Tibial artery (tissue), 4 donors: ENCODE measurements around the gene CAPZB.

ENCODE experiments used
- DNase-seq, 2 donors: peaks; one replicate each; pipeline ENCODE4 v3.0.0-alpha.2; 2019
- H3K27ac ChIP-seq, 2 donors: fragments of 200-600 bp; sonication (generic) in 1 of 2; 1 replicate in 1 of 2; 2 replicates in 1 of 2; pipeline ENCODE4 v1.5.1; 2018 to 2019; ENCODE audit warnings: mild to moderate bottlenecking in 1 of 2
- H3K27me3 ChIP-seq, 2 donors: fragments of 200-600 bp; sonication (generic) in 1 of 2; one replicate each; pipeline versions ENCODE4 v1.5.1 to v1.6.0; 2016 to 2019
- H3K36me3 ChIP-seq, 3 donors: fragments of 200-600 bp; sonication (generic) in 2 of 3; one replicate each; pipeline ENCODE4 v1.5.1; 2016 to 2019; ENCODE audit warnings: mild to moderate bottlenecking in 2 of 3
- H3K4me1 ChIP-seq, 4 donors: fragments of 200-600 bp; sonication (generic) in 2 of 4; 1 replicate in 3 of 4; 2 replicates in 1 of 4; pipeline ENCODE4 v1.5.1; 2016 to 2019
- H3K4me3 ChIP-seq, 2 donors: fragments of 200-600 bp; sonication (generic) in 1 of 2; 1 replicate in 1 of 2; 2 replicates in 1 of 2; pipeline ENCODE4 v1.5.1; 2018 to 2019; ENCODE audit warnings: mild to moderate bottlenecking in 2 of 2
- H3K9me3 ChIP-seq, 3 donors: fragments of 200-600 bp; sonication (generic) in 1 of 3; one replicate each; pipeline ENCODE4 v1.5.1; 2016 to 2019
- intact Hi-C: fragments of 100-400 bp; cut with DNase I; formaldehyde crosslinking; loops from one replicate; pipeline ENCODE4 v1.15.0; 2023; ENCODE audit warnings: low total_unique reads
- TF ChIP-seq, protein P1 (sequence below), 2 experiments: fragments of 200-600 bp in 1 of 2; fragments of 450-650 bp in 1 of 2; IDR thresholded peaks; one replicate each; pipeline ENCODE4 v1.5.1; 2017 to 2019; ENCODE audit warnings: antibody characterized with exemption in 2 of 2, mild to moderate bottlenecking in 1 of 2, moderate library complexity in 1 of 2

Gene CAPZB

DNA sequence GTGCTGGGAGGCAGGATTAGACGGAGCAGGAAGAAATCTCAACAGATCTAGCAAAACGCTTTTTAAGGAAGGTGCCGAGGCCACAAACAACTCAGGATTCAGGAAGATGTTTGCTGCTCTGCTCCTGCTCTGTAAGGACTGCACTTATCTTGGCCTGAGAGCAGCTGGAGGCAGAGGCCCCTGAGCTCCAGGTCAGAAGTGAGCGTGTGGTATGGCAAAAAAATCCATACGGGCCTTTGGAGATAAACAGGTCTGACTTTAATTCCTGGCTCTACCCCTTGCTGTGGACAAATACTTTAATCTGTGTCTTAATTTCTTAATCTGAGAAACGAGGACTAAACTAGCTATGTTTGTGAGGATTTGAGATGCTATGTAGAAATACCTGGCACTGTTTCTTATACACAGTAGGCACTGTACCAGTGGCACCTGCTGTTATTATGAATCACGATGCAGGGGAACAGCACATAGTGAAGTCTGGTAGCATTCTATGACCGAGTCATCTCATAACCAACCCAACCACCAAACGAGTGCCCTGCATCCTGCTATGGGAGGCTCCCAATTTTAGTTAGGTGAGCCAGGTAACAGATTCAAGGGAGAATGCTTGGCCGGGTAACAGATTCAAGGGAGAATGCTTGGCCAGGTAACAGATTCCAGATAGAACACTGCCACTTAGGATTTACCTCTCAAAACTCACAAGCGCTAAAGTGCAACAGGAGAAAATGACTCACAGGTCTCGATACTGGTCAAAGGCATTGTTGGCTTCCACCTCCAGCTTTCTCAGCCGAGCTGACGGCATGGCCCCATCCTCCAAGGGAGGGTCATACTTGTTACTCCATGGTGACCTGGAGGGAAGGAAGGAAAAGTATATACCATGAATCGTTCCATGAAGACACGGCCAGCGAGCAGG is 107.3 kb downstream of the CAPZB start:
- Histone ChIP-seq H3K27me3 (no peaks in the 10 kb centered on the region), H3K9me3 (no peaks in the 10 kb centered on the region), H3K36me3 (peaks cover 24 to 77% (median 51%) of the 10 kb centered on the region in 3 donors), H3K27ac (no peak overlapping the region), H3K4me1 (peaks cover 0 to 17% (median 9%) of the 10 kb centered on the region in 4 donors), H3K4me3 (no peak overlapping the region)
- no peak for DNase-seq
- TF ChIP-seq, protein P1, sequence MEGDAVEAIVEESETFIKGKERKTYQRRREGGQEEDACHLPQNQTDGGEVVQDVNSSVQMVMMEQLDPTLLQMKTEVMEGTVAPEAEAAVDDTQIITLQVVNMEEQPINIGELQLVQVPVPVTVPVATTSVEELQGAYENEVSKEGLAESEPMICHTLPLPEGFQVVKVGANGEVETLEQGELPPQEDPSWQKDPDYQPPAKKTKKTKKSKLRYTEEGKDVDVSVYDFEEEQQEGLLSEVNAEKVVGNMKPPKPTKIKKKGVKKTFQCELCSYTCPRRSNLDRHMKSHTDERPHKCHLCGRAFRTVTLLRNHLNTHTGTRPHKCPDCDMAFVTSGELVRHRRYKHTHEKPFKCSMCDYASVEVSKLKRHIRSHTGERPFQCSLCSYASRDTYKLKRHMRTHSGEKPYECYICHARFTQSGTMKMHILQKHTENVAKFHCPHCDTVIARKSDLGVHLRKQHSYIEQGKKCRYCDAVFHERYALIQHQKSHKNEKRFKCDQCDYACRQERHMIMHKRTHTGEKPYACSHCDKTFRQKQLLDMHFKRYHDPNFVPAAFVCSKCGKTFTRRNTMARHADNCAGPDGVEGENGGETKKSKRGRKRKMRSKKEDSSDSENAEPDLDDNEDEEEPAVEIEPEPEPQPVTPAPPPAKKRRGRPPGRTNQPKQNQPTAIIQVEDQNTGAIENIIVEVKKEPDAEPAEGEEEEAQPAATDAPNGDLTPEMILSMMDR (IDR thresholded peaks at IDR 0.05), result no peak
- intact Hi-C loops, result no loop called here

DNA sequence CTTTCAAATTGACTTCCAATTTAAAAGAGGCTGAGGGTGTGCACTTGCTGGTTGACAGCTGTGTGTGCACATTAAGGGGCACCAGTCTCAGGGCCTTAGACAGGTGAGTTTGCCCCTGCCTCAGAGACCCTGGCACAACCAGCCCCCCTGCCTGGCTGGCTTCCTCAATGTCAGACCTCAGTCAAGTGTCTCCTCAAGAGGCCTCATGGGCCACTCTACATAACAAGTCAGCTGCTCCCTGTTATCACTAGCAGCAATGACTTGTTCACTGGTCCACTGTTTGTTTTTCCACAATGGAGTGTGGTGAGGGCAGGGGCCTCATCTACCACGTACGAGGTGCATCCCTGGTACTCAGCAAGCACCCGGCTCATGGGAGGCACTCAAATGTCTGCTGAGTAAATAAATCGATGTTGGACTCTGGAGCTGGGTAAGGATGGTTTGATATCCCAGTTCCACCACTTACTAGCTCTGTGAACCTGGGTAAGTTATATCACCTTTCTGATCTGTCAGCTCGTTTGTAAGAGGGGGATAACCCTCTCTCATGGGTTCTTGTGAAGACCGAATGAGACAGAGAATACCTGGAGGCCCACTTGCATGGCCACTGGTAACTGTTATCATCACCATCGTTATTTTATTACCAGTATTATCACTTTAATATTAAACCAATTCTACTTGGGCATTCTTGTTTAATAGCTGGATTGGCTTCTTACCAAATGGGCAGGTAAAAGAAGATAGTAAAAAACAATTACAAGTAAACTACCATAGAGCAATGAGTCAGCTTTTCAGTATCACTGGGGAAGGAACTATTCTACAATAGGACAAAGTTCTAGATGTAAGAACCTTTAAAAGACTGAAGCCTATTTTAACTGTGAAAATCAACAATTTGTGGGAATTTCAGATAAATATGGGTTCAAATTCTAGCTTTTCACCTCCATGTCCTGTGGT is 108.6 kb downstream of the CAPZB start:
- DNase-seq, result no peak
- Histone ChIP-seq H3K4me1 (peaks cover 0 to 24% (median 11%) of the 10 kb centered on the region in 4 donors), H3K4me3 (no peak overlapping the region), H3K9me3 (no peaks in the 10 kb centered on the region), H3K27me3 (no peaks in the 10 kb centered on the region), H3K27ac (no peak overlapping the region), H3K36me3 (peaks cover 24 to 84% (median 45%) of the 10 kb centered on the region in 3 donors)
- TF ChIP-seq, protein P1 (IDR thresholded peaks at IDR 0.05), result no peak
- intact Hi-C loops, result no loop called here

DNA sequence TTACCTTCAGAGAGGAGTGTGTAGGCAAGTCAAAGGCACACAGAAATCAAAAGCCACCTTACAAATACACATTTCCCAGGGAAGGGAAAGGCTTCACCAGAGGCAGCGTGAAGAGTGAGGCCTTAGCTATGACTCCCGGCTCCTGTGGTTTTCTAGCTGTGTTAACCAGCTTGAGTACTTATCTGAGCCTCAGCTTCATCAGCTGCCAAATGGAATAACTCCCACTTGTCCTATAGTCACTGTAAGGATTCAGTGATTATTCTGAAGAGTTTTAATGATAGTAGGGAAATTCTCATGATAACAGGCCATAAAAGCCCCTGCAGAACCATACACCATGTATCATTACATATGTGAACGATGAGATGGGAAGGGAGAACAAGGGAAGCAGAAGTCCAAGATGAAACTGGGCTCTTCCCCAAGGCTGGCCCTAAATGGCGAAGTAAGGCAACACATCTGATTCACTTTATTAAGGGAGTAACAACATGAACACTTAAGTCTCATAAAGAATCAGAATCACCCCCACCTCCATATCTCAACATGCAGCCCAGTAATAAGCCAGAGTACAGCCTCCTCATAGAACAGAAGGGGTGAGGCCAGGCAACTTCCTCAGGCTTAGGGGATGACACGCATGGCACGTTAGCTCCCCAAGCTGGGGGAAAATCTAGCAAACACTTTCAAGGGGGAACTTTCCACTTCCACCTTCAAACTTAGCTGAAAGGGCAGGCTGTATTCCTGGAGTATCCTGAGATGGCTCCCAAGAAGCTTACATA is 109.5 kb downstream of the CAPZB start:
- TF ChIP-seq, protein P1 (IDR thresholded peaks at IDR 0.05), result no peak
- Histone ChIP-seq H3K27ac (no peak overlapping the region), H3K4me1 (peaks cover 0 to 26% (median 11%) of the 10 kb centered on the region in 4 donors), H3K4me3 (no peak overlapping the region), H3K9me3 (no peaks in the 10 kb centered on the region), H3K36me3 (peaks cover 24 to 87% (median 43%) of the 10 kb centered on the region in 3 donors), H3K27me3 (no peaks in the 10 kb centered on the region)
- DNase-seq, result no peak
- intact Hi-C loops, result no loop called here

DNA sequence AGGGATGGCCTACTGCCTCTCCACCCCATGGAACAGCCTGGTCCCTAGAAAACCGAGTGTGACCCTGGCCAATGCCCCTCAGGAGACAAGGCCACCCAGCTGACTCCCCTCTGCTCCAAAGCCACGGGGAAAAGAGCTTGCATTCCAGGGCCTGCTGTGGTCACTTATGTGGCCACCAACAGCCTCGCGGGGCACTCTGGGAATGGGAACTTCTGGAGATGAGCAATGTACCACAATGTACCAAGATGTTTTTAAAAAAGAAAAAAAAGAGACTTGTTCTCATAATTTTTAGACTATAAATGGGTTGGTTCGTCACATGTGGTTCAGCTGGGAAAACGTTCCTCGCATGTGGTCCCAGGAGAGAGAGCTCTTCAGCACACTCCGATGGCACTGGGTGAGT is 110.4 kb downstream of the CAPZB start:
- Histone ChIP-seq H3K4me3 (no peak overlapping the region), H3K27me3 (no peaks in the 10 kb centered on the region), H3K36me3 (peaks cover 24 to 79% (median 34%) of the 10 kb centered on the region in 3 donors), H3K27ac (peak overlapping the region in 1 of 2 donors; percentile 33), H3K9me3 (no peaks in the 10 kb centered on the region), H3K4me1 (peaks cover 0 to 31% (median 12%) of the 10 kb centered on the region in 4 donors)
- no peak for DNase-seq
- intact Hi-C loops, result no loop called here
- TF ChIP-seq, protein P1 (IDR thresholded peaks at IDR 0.05), result no peak
